ENCODE measurements around the gene CNTN1.
"Not testable (repeated sequence)": the region's sequence is repeated elsewhere in the genome, so short reads cannot be mapped to it uniquely, and the experiment has no call there.

The CNTN1 gene

GRCh38 chr12:40701756-40702155 lies 9.5 kb downstream of the CNTN1 start:
- no peak for DNase-seq

GRCh38 chr12:40711121-40711520 lies 18.9 kb downstream of the CNTN1 start:
- no peak for DNase-seq

DNA sequence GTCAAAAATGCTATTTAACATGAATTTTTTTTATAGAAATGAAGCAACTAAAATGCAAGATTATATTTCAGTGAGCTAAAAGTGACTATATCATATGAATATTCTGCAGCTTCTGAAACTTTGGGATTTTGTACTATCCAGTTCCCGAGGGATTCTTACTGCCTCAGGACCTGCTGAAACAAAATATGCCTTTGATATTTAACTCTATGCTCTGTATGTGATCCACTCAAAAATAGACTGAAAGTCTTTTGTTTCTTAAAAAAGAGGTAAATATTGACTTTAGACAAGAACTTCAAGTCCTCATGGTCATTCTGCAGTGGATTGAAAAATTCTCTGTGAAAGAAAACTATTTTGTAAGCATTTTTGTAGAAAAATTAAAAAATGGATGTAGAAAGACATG lies 22.4 kb downstream of the CNTN1 start:
- DNase-seq = no peak

GRCh38 chr12:40716037-40716436 lies 23.8 kb downstream of the CNTN1 start:
- no peak for DNase-seq

GRCh38 chr12:40717576-40717975 lies 25.3 kb downstream of the CNTN1 start:
- no peak for DNase-seq

- no peak for DNase-seq
Measured at GRCh38 chr12:40718878-40719372, 26.7 kb downstream of the CNTN1 start.

DNA sequence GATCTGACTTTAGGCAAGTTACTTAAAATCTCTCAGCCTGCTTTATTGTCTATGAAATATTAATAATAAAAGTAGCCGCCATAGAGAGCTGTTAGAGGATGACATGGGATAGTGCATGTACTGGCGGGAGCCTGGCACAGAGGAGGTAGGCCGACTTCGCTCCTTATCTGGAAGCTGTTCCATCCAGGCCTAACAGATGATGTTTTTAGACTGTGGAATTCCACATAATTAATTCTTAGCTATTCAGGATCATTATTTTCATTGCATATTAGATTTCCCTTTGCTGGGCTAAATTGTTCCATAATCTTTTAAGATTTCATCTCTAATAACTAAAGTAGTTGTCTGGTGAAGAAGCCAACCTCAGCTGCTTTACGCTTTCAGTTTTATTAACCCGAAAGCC lies 30.8 kb downstream of the CNTN1 start:
- no peak for DNase-seq

DNA sequence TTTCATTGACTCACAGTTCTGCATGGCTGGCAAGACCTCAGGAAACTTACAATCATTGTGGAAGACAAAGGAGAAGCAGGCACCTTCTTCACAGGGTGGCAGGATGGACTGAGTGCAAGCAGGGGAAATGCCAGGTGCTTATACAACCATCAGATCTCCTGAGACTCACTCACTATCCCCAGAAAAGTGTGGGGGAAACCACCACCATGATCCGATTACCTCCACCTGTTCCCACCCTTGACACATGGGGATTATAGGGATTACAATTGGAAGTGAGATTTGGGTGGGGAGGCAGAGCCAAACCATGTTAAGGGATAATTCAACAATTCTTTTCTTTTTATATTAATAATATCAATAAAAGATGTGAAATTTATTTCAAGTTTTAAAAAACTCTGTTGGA lies 34.1 kb downstream of the CNTN1 start:
- no peak for DNase-seq

- DNase-seq = no peak
Measured at GRCh38 chr12:40727774-40728483, 35.7 kb downstream of the CNTN1 start.

- no peak for DNase-seq
Measured at GRCh38 chr12:40730281-40730680, 38.0 kb downstream of the CNTN1 start.

- no peak for DNase-seq
Measured at GRCh38 chr12:40733871-40734270, 41.6 kb downstream of the CNTN1 start.

DNA sequence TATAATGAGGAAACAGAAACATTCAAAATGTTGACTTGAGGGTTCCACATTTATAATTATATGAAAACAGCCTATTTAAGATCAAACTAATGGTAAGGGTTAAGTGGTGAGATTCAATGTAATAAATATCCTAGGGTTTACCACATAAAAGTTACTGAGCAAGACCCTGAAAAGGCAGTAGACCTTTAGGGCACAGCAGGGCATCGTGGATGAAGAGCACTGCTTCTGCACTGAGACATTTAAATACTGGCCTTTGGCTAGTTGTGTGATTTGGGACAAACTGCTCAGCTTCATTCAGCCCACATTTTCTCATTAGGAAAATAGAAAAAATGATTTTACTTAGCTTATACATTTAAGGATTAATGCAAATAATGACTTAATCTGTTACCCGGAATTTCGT lies 42.0 kb downstream of the CNTN1 start:
- DNase-seq = no peak

DNA sequence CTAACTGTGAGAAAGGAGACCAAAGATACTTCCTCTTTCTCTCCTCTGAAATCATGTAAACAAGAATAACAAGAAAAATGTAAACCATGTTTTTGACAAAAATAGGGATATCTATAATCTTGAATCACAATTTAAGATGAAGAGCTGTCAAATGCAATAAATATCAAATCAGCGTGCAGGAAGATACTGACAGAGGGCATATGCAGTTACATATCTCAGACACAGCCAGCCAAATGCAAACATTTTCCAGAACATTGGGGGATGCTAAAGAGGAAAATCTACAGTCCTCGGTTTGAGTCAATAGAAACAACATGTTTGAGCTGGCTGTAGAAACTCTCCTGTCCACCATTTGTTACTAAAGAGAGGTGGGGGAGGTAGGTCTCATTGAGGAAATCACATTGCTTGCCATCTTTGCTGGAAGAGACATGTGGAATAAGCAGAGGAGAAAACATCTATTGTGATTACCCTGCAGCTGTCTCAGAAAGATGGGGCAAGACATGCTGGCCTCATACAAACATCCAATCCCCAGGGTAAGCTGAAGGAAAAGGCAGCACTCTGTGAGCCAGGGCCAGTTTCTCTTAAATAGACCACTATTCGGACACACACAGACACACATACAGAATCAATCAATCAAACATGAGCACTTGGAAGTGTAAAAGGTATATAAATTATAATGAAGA lies 43.5 kb downstream of the CNTN1 start:
- DNase-seq = no peak

- DNase-seq = not testable (repeated sequence)
Measured at GRCh38 chr12:40737416-40737815, 45.2 kb downstream of the CNTN1 start.

DNA sequence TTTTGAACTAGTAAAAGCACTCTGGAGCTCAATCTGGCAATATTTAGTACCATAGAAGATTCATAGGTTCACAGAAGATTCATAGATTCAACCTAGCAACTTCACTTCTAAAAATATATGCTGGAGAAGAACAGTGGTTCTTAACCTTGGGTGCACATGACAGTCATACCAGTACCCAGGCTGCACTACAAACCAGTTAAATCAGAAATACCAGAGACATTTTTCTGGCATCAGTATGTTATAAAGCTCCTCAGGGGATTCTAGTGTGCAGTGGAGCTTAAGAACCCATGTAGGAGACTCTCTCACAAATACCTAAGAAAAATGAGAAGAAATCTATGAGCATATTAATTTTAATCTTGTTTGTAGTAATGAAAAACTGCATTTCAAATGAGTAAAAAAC lies 46.6 kb downstream of the CNTN1 start:
- DNase-seq = no peak

DNA sequence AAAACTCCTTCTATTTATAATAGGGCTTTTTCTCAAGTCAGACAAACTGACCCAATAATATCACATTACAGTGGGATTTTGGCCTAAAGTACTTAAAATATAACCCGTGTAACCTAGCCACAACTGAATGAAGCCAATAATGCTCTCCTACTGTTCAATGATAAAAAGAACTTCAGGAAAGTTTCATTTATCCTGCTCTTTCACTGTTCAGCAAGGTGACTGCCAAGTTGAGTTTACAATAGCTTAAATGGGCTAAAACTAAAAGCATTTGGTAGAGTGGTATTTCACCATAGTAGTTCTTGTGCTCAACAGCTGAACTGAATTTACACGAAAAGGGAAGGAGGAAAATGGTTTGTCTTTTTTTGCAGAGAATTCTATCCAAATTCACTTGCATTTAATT lies 49.8 kb downstream of the CNTN1 start:
- no peak for DNase-seq

GRCh38 chr12:40745386-40745785 lies 53.1 kb downstream of the CNTN1 start:
- DNase-seq = no peak

DNA sequence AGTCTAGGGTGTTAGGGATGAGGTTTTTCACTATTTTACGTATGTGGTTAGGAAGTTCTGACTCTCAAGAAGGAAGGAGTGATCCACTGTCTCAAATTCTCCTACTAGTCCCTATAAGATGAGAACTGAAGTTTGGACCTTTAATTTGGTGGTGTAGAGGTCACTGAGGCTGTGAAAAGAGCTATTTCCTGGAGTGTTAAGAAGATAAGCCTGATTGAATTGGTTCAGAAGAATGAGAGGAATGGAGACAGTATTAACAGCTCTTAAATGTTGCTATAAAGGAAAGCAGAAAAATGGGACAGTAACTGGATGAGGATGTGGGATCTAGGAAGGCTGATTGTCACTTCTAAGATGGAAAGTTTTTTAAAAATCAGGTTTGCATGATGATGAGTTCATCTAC lies 57.6 kb downstream of the CNTN1 start:
- DNase-seq = no peak

- no peak for DNase-seq
Measured at GRCh38 chr12:40752011-40752410, 59.8 kb downstream of the CNTN1 start.

DNA sequence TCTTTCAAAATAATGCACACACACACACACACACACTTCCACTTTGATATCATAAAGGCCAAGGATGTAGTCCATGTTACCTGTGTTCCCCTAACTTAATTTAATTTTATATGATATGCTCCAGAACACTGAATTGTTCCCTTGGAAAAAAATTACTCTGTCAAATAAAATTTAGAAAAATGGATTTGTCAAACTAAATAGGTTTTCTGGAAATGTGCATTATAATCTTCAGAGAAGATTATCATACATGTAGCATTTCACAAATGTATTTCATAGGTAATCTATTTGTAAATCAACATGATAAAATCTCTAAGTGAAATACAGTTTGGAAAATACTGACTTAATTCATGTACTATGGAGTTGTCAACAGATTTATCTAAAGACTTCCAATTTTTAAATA lies 68.6 kb downstream of the CNTN1 start:
- DNase-seq = no peak

GRCh38 chr12:40762072-40762471 lies 69.8 kb downstream of the CNTN1 start:
- DNase-seq = no peak

- DNase-seq = no peak
Measured at GRCh38 chr12:40768125-40768864, 76.1 kb downstream of the CNTN1 start.

DNA sequence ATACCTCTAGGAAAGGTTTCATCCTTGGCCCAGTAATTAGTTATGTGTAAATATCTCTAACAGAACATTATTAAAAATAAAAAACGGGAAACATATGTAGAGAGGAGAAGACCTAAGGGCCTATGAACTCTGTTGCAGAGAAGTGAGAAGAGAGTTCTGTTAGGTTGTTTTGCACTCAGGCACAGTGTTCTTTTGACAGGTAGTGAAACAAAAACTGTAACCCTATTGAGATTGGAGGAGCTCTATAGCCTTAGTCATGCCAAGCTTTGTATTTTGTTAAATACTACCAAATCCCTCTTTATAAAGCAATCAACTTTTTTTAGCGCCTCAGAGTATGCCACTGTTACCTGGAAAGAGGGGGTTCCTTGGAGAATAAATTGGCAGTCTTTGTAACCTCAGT lies 77.6 kb downstream of the CNTN1 start:
- no peak for DNase-seq

DNA sequence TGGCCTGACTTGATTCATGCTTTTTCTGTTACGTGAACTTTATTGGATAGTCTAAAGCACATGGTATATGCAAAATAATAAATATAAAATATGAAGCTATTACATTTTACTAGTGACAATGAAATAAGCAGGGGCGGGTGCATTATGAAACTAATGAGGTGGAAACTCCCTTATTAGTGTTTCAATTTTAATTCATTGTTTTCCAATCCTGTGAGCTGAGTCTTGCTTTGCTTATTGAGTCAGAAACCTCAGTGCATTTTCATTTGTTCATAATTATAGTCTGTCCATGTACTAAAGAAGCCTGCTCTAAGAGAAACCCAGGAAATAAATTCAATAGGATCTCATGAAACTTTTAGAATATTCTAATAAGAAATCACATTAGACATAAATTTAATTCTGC lies 78.5 kb downstream of the CNTN1 start:
- no peak for DNase-seq

Measured in hematopoietic multipotent progenitor cell treated with erythropoietin and hydrocortisone succinate and interleukin-3 and kit ligand, for 8 days (in vitro differentiated cells).